Measurements from ENCODE around the gene TCF15. TPM values are rescaled to one million over a fixed set of nuclear protein-coding genes. Genes with fewer than 3 reads are reported as not detected.

TCF15 gene
- total and polyA plus RNA-seq, 2 of the 4 experiments (the other 2 are of a cell fraction): not detected

- Histone ChIP-seq H3K18ac (ENCODE audit: low read depth, low read length) (no peak overlapping the region), H3K79me1 (ENCODE audit: low read depth in 1 of 2, low read length in 2 of 2) (no peaks in the 10 kb centered on the region), H3K36me3 (ENCODE audit: control insufficient read depth, insufficient read depth, low read length) (no peaks in the 10 kb centered on the region), H3K27me3 (ENCODE audit: control insufficient read depth, insufficient read depth, low read length) (no peaks in the 10 kb centered on the region; the same call in 1 of the 2 replicates), H4K8ac (ENCODE audit: low read depth in 2 of 2, low read length in 2 of 2) (no peak overlapping the region), H2AK9ac (replicated peaks; ENCODE audit: low read depth, low read length, poor library complexity) (no peak overlapping the region), H3K9me3 (ENCODE audit: control insufficient read depth, insufficient read depth, low read length) (no peaks in the 10 kb centered on the region), H3K4ac (ENCODE audit: low read depth, low read length) (no peak overlapping the region), H4K5ac (ENCODE audit: low read depth, low read length) (no peak overlapping the region), H4K91ac (ENCODE audit: insufficient read depth, low read depth, low read length) (no peak overlapping the region), H3K9ac (ENCODE audit: low read depth, low read length) (no peak overlapping the region), H2BK120ac (ENCODE audit: low read depth, low read length) (no peak overlapping the region), H4K20me1 (ENCODE audit: insufficient read depth, low read length) (no peaks in the 10 kb centered on the region), H2BK15ac (ENCODE audit: low read depth, low read length) (no peak overlapping the region), H2AK5ac (ENCODE audit: low read depth, low read length) (no peak overlapping the region), H2AFZ (replicated peaks; ENCODE audit: low read length, poor library complexity) (no peak overlapping the region), H3K23ac (ENCODE audit: low read depth, low read length) (no peak overlapping the region), H3K9me1 (ENCODE audit: insufficient read depth, low read length) (no peaks in the 10 kb centered on the region), H3K4me1 (ENCODE audit: control insufficient read depth, insufficient read depth, low read length) (no peaks in the 10 kb centered on the region), H2BK20ac (ENCODE audit: low read depth, low read length) (no peak overlapping the region), H3K14ac (replicated peaks; ENCODE audit: low read depth, low read length) (no peak overlapping the region), H3K56ac (ENCODE audit: extremely low read depth, insufficient read depth, low read length) (no peak overlapping the region), H2BK5ac (ENCODE audit: low read depth, low read length, poor library complexity, severe bottlenecking) (no peak overlapping the region), H3K4me3 (ENCODE audit: insufficient read depth, low read depth, low read length) (no peak overlapping the region), H3K27ac (ENCODE audit: insufficient read depth, low read length) (no peak overlapping the region), H3K4me2 (ENCODE audit: low read depth, low read length) (no peak overlapping the region)
- WGBS, 2 experiments (ENCODE audit: extremely low coverage in 2 of 2, insufficient read length in 1 of 2): no CpG with 5 or more reads among the region's 5 CpGs
- intact Hi-C loops (cut with micrococcal nuclease) (no loop called here), dilution Hi-C loops (cut with HindIII; ENCODE audit: low sequenced_read_pairs, unreplicated experiment) (no loop called here), in situ Hi-C loops (cut with MboI; ENCODE audit: low sequenced_read_pairs) (no loop called here)
- no peak for DNase-seq
- ChIA-PET CTCF (no interaction called here), POLR2A (ENCODE audit: unreplicated experiment) (no interaction called here)
- TF ChIP-seq BHLHE40 (IDR thresholded peaks at IDR 0.05; ENCODE audit: low read depth, low read length) (no peak), RAD21 (IDR thresholded peaks at IDR 0.05; ENCODE audit: low read length) (no peak), RFX5 (IDR thresholded peaks at IDR 0.05; ENCODE audit: low read depth, low read length) (no peak), SMC3 (IDR thresholded peaks at IDR 0.05; ENCODE audit: low read depth, low read length) (no peak), USF2 (IDR thresholded peaks at IDR 0.05; ENCODE audit: low read depth, low read length) (no peak), MAFK (IDR thresholded peaks at IDR 0.05; ENCODE audit: low read depth, low read length) (no peak), CEBPB (IDR thresholded peaks at IDR 0.05; ENCODE audit: low read depth, low read length) (no peak), FOS (IDR thresholded peaks at IDR 0.05; ENCODE audit: low read depth, low read length) (no peak), MAZ (IDR thresholded peaks at IDR 0.05; ENCODE audit: borderline replicate concordance, low read depth, low read length) (no peak), MXI1 (IDR thresholded peaks at IDR 0.05; ENCODE audit: borderline replicate concordance, low read depth, low read length) (no peak), NFE2L2 (IDR thresholded peaks at IDR 0.05; ENCODE audit: low read depth, low read length) (no peak), RCOR1 (IDR thresholded peaks at IDR 0.05; ENCODE audit: insufficient replicate concordance, low read length) (no peak), CTCF (conservative IDR thresholded peaks at IDR 0.05; ENCODE audit: low read depth, low read length) (no peak), ELK1 (IDR thresholded peaks at IDR 0.05; ENCODE audit: borderline replicate concordance, low read depth, low read length) (no peak), POLR2A (IDR thresholded peaks at IDR 0.05; ENCODE audit: low read depth, low read length) (no peak), CHD1 (IDR thresholded peaks at IDR 0.05; ENCODE audit: low read depth, low read length) (no peak)
- BruUV-seq (replicated peaks): no TSS peak
- ATAC-seq (ENCODE audit: low read depth): no peak
Observed at GRCh38 chr20:582204-582603, 27.9 kb downstream of the TCF15 start.

All from IMR-90 (cell line).